Measurements from ENCODE around the gene HCAR2. TPM values are rescaled to one million over a fixed set of nuclear protein-coding genes. Genes with fewer than 3 reads are reported as not detected.
"Not testable (repeated sequence)": the region's sequence is repeated elsewhere in the genome, so short reads cannot be mapped to it uniquely, and the experiment has no call there.

HCAR2 gene
- total and polyA plus RNA-seq, 7 experiments from 2014 or later = 0.22 to 11.9 (median 1.5) TPM; not detected in 4

DNA sequence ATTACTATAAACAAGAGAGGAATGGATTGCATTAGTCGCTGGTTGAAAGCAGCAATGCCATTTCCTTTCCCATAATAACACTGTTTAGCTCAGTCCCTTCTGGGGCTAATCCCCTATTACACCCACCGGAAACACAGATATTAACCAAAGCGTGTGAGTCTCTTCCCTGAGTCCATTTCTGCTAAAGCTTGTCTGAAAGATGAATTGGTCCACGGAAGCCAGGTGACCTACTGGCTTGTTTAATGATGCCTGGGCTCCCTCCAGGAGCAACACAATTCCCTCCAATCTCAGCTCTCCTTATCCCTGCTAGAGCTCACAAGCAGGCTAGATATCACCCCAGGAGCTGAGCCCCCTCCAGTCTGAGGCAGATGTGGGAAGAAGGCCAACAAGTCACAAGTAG, 1.7 kb downstream of the HCAR2 start:
- CTCF ChIA-PET; ATAC-seq; H3K36me3 ChIP-seq (ENCODE audit: control insufficient read depth in 2 of 3, insufficient read depth in 3 of 3, low read length in 3 of 3); H3K4me3 ChIP-seq (ENCODE audit: low read length); DNase-seq; H3K27ac ChIP-seq (ENCODE audit: low read depth, low read length); H3K36me3 Mint-ChIP-seq; H3K9me3 Mint-ChIP-seq; H3K27me3 Mint-ChIP-seq; H3K9me3 ChIP-seq (ENCODE audit: control insufficient read depth in 2 of 3, low read length in 3 of 3); H3K27me3 ChIP-seq (ENCODE audit: control insufficient read depth in 2 of 2, insufficient read depth in 2 of 2, low read length in 2 of 2); H3K4me3 Mint-ChIP-seq; H3K4me1 ChIP-seq (ENCODE audit: control insufficient read depth in 2 of 2, insufficient read depth in 2 of 2, low read length in 2 of 2); intact Hi-C loops (cut with micrococcal nuclease); H3K27ac Mint-ChIP-seq; POLR2A ChIA-PET: not testable (repeated sequence)
- peaks cover 0 to 16% (median 10%) of the 10 kb centered on the region in 7 donors for H3K4me1 Mint-ChIP-seq

DNA sequence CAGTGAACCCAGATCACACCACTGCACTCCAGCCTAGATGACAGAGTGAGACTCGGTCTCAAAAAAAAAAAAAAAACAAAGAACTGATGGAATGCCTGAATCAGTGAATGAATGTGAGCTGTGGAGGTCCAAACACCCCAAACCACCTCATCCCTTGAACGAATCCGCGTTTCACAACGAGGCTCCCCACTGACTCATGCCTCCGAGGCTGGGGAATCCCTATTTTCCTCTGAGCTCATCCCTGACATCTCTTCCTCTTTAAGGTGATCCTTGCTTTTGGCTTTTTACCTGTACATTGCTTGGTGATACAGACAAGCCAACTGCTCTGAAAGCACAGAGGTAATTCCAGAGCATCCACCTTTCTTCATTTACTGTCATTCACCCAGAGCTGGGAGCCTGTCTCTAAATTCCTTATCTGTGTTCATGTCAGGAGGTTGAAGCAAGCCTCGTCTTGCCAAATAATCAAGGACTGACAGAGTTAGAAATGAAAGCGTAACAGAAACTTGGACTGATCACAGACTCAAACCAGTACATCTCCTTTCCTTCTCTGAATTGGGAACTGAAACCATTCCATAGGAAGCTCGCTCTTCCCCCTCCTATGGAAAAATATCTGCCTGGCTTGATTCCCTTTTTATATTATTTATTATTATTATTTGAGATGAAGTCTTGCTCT, 3.0 kb downstream of the HCAR2 start:
- H3K27ac ChIP-seq (ENCODE audit: low read depth, low read length); H3K9me3 Mint-ChIP-seq; CTCF ChIA-PET; H3K4me1 ChIP-seq (ENCODE audit: control insufficient read depth in 2 of 2, insufficient read depth in 2 of 2, low read length in 2 of 2); intact Hi-C loops (cut with micrococcal nuclease); DNase-seq; POLR2A ChIA-PET; H3K36me3 ChIP-seq (ENCODE audit: control insufficient read depth in 2 of 3, insufficient read depth in 3 of 3, low read length in 3 of 3); H3K27me3 Mint-ChIP-seq; H3K9me3 ChIP-seq (ENCODE audit: control insufficient read depth in 2 of 3, low read length in 3 of 3); H3K4me3 ChIP-seq (ENCODE audit: low read length); H3K4me3 Mint-ChIP-seq; H3K27ac Mint-ChIP-seq; H3K36me3 Mint-ChIP-seq; H3K27me3 ChIP-seq (ENCODE audit: control insufficient read depth in 2 of 2, insufficient read depth in 2 of 2, low read length in 2 of 2): not testable (repeated sequence)
- peak; percentile 64 for ATAC-seq
- peaks cover 0 to 16% (median 10%) of the 10 kb centered on the region in 7 donors for H3K4me1 Mint-ChIP-seq

DNA sequence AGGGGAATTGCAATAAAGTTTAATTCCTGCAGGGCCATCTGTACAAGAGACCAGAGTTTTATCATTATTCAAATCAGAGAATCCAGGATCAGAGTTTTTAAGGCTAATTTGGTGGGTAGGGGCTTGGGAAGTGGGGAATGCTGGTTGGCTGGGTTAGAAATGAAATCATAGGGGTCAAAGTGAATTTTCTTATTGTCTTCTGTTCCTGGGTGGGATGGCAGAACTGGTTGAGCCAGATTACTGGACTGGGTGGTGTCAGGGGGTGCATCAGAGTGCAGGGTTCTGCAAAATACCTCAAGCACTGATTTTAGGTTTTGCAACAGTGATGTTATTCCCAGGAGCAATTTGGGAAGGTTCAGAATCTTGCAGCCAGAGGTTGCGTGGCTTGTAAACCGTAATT, 6.2 kb downstream of the HCAR2 start:
- CTCF ChIA-PET; H3K27me3 ChIP-seq (ENCODE audit: control insufficient read depth in 2 of 2, insufficient read depth in 2 of 2, low read length in 2 of 2); H3K36me3 ChIP-seq (ENCODE audit: control insufficient read depth in 2 of 3, insufficient read depth in 3 of 3, low read length in 3 of 3); H3K9me3 Mint-ChIP-seq; intact Hi-C loops (cut with micrococcal nuclease); DNase-seq; POLR2A ChIA-PET; H3K9me3 ChIP-seq (ENCODE audit: control insufficient read depth in 2 of 3, low read length in 3 of 3); H3K36me3 Mint-ChIP-seq; ATAC-seq; H3K27me3 Mint-ChIP-seq; H3K27ac ChIP-seq (ENCODE audit: low read depth, low read length); H3K4me1 ChIP-seq (ENCODE audit: control insufficient read depth in 2 of 2, insufficient read depth in 2 of 2, low read length in 2 of 2); H3K4me3 ChIP-seq (ENCODE audit: low read length); H3K4me3 Mint-ChIP-seq: not testable (repeated sequence)
- Mint-ChIP-seq H3K4me1 (peaks cover 0 to 16% (median 11%) of the 10 kb centered on the region in 7 donors), H3K27ac (peak overlapping the region in 2 of 9 donors; percentile 20 to 24)

- intact Hi-C loops (cut with micrococcal nuclease) = no loop called here
- CTCF ChIA-PET = no interaction called here
- no peaks in the 10 kb centered on the region for H3K27me3 Mint-ChIP-seq
- peaks cover 0 to 2% (median 0%) of the 10 kb centered on the region in 5 donors for H3K36me3 Mint-ChIP-seq
- Histone ChIP-seq H3K27ac (ENCODE audit: low read depth, low read length) (no peak overlapping the region), H3K27me3 (ENCODE audit: control insufficient read depth in 2 of 2, insufficient read depth in 2 of 2, low read length in 2 of 2) (no peaks in the 10 kb centered on the region), H3K9me3 (ENCODE audit: control insufficient read depth in 2 of 3, low read length in 3 of 3) (no peaks in the 10 kb centered on the region), H3K4me3 (ENCODE audit: low read length) (no peak overlapping the region), H3K4me1 (ENCODE audit: control insufficient read depth in 2 of 2, insufficient read depth in 2 of 2, low read length in 2 of 2) (no peaks in the 10 kb centered on the region), H3K36me3 (ENCODE audit: control insufficient read depth in 2 of 3, insufficient read depth in 3 of 3, low read length in 3 of 3) (no peaks in the 10 kb centered on the region)
- H3K4me1 Mint-ChIP-seq = peaks cover 0 to 10% (median 2%) of the 10 kb centered on the region in 7 donors
- POLR2A ChIA-PET = no interaction called here
- no peak overlapping the region for H3K4me3 Mint-ChIP-seq
- H3K27ac Mint-ChIP-seq = no peak overlapping the region
- ATAC-seq (no peak), DNase-seq (no peak)
- H3K9me3 Mint-ChIP-seq = no peaks in the 10 kb centered on the region
Observed at GRCh38 chr12:122691566-122691965, 11.6 kb downstream of the HCAR2 start.

DNA sequence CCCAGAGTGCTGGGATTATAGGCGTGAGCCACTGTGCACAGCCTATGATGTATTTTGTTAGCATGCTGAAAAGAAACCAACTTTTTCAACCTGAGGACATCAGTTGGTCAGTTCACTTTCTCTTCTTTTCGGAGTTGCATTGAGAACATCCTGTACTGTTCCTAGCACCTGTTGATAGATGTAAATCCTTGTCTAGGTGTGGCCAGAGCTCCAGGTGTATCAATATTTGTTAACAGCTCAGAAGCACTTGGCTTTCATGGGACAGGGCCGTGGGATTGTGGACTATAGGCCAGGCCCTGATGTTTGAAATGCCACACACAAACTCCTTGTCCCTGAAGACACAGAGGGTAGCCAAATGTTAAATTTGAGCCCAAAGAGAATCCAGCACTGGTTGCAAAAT, 14.9 kb downstream of the HCAR2 start:
- no peak overlapping the region for H3K27ac Mint-ChIP-seq
- no peak for DNase-seq
- Histone ChIP-seq H3K9me3 (ENCODE audit: control insufficient read depth in 2 of 3, low read length in 3 of 3) (no peaks in the 10 kb centered on the region), H3K36me3 (ENCODE audit: control insufficient read depth in 2 of 3, insufficient read depth in 3 of 3, low read length in 3 of 3) (no peaks in the 10 kb centered on the region), H3K27me3 (ENCODE audit: control insufficient read depth in 2 of 2, insufficient read depth in 2 of 2, low read length in 2 of 2) (no peaks in the 10 kb centered on the region), H3K27ac (ENCODE audit: low read depth, low read length) (no peak overlapping the region), H3K4me1 (ENCODE audit: control insufficient read depth in 2 of 2, insufficient read depth in 2 of 2, low read length in 2 of 2) (no peaks in the 10 kb centered on the region), H3K4me3 (ENCODE audit: low read length) (no peak overlapping the region)
- ATAC-seq = no peak
- intact Hi-C loops (cut with micrococcal nuclease) = no loop called here
- H3K4me1 Mint-ChIP-seq = peaks cover 0 to 10% (median 4%) of the 10 kb centered on the region in 7 donors
- peaks cover 0 to 2% (median 0%) of the 10 kb centered on the region in 5 donors for H3K36me3 Mint-ChIP-seq
- no peaks in the 10 kb centered on the region for H3K9me3 Mint-ChIP-seq
- ChIA-PET POLR2A (no interaction called here), CTCF (no interaction called here)
- no peak overlapping the region for H3K4me3 Mint-ChIP-seq
- H3K27me3 Mint-ChIP-seq = no peaks in the 10 kb centered on the region

DNA sequence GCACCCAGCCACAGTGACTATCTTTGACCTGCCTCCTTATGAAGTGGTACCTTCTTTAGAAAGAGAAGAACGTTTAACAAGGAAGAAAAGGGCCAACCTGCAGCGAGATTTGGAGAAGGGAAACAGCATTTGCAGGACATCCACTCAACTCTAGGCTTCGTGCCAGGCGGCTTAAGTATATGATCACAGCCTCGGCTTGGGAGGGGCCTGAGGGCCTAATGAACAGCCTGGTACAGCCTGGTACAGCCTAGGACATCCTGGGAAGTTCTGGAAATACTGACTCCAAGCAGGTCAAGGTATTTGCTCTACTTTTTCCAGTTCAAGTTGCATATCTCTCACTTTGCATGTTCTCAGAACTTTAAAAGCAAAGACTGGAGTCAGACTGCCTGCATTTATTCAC, 16.1 kb downstream of the HCAR2 start:
- POLR2A ChIA-PET = no interaction called here
- Mint-ChIP-seq H3K4me1 (peaks cover 0 to 4% (median 4%) of the 10 kb centered on the region in 7 donors), H3K27me3 (no peaks in the 10 kb centered on the region), H3K9me3 (no peaks in the 10 kb centered on the region), H3K4me3 (no peak overlapping the region), H3K27ac (no peak overlapping the region), H3K36me3 (no peaks in the 10 kb centered on the region)
- H3K4me3 ChIP-seq (ENCODE audit: low read length) = no peak overlapping the region
- no peaks in the 10 kb centered on the region for H3K4me1 ChIP-seq (ENCODE audit: control insufficient read depth in 2 of 2, insufficient read depth in 2 of 2, low read length in 2 of 2)
- CTCF ChIA-PET = no interaction called here
- intact Hi-C loops (cut with micrococcal nuclease) = no loop called here
- H3K27ac ChIP-seq (ENCODE audit: low read depth, low read length) = no peak overlapping the region
- no peaks in the 10 kb centered on the region for H3K27me3 ChIP-seq (ENCODE audit: control insufficient read depth in 2 of 2, insufficient read depth in 2 of 2, low read length in 2 of 2)
- no peaks in the 10 kb centered on the region for H3K9me3 ChIP-seq (ENCODE audit: control insufficient read depth in 2 of 3, low read length in 3 of 3)
- DNase-seq (no peak), ATAC-seq (no peak)
- H3K36me3 ChIP-seq (ENCODE audit: control insufficient read depth in 2 of 3, insufficient read depth in 3 of 3, low read length in 3 of 3) = no peaks in the 10 kb centered on the region

GRCh38 chr12:122686538-122686937, 16.6 kb downstream of the HCAR2 start:
- Histone ChIP-seq H3K27ac (ENCODE audit: low read depth, low read length) (no peak overlapping the region), H3K4me1 (ENCODE audit: control insufficient read depth in 2 of 2, insufficient read depth in 2 of 2, low read length in 2 of 2) (no peaks in the 10 kb centered on the region), H3K27me3 (ENCODE audit: control insufficient read depth in 2 of 2, insufficient read depth in 2 of 2, low read length in 2 of 2) (no peaks in the 10 kb centered on the region), H3K36me3 (ENCODE audit: control insufficient read depth in 2 of 3, insufficient read depth in 3 of 3, low read length in 3 of 3) (no peaks in the 10 kb centered on the region), H3K9me3 (ENCODE audit: control insufficient read depth in 2 of 3, low read length in 3 of 3) (no peaks in the 10 kb centered on the region), H3K4me3 (ENCODE audit: low read length) (no peak overlapping the region)
- Mint-ChIP-seq H3K4me1 (peaks cover 0 to 2% (median 2%) of the 10 kb centered on the region in 7 donors), H3K9me3 (no peaks in the 10 kb centered on the region), H3K27me3 (no peaks in the 10 kb centered on the region), H3K4me3 (no peak overlapping the region), H3K27ac (no peak overlapping the region), H3K36me3 (no peaks in the 10 kb centered on the region)
- intact Hi-C loops (cut with micrococcal nuclease) = no loop called here
- POLR2A ChIA-PET = no interaction called here
- CTCF ChIA-PET = no interaction called here
- ATAC-seq (no peak), DNase-seq (no peak)
